ENCODE data around the gene ZBTB20. TPM values are rescaled to one million over a fixed set of nuclear protein-coding genes. Genes with fewer than 3 reads are reported as not detected.

Gene ZBTB20
- total and polyA plus RNA-seq, 2 donors (not counting 1 experiment from before 2014, with no cell fraction given): 4.0 to 123 TPM

- no peaks in the 10 kb centered on the region for H3K79me2 ChIP-seq (ENCODE audit: control insufficient read depth, insufficient read depth, low read length)
- peaks cover 3% of the 10 kb centered on the region for H3K4me1 Mint-ChIP-seq
- POLR2A ChIA-PET: no interaction called here
- H3K27me3 Mint-ChIP-seq: no peaks in the 10 kb centered on the region
- no peaks in the 10 kb centered on the region for H3K9me3 Mint-ChIP-seq (ENCODE audit: insufficient read depth)
- intact Hi-C loops (cut with micrococcal nuclease): no loop called here
- no peak overlapping the region for H2AFZ ChIP-seq (ENCODE audit: insufficient read depth, low read depth, low read length, poor library complexity, severe bottlenecking)
- H3K9me3 ChIP-seq (ENCODE audit: control extremely low read depth in 1 of 3, control insufficient read depth in 2 of 3, insufficient read depth in 1 of 3, low read length in 2 of 3): no peaks in the 10 kb centered on the region
- H3K36me3 ChIP-seq (replicated peaks in 1 of 2; ENCODE audit: control extremely low read depth in 1 of 2, control insufficient read depth in 1 of 2, extremely low read depth in 1 of 2, insufficient read depth in 2 of 2, low read length in 1 of 2): no peaks in the 10 kb centered on the region
- no peak overlapping the region for H3K27ac Mint-ChIP-seq
- H3K9ac ChIP-seq (ENCODE audit: low read length): no peak overlapping the region
- DNase-seq: no peak
- peaks cover 6% of the 10 kb centered on the region for H4K20me1 ChIP-seq (ENCODE audit: control insufficient read depth, insufficient read depth, low read length, poor library complexity, severe bottlenecking)
- ATAC-seq (ENCODE audit: low read depth): no peak
- H3K4me3 Mint-ChIP-seq: no peak overlapping the region
- no peak overlapping the region for H3K4me2 ChIP-seq (replicated peaks; ENCODE audit: low read depth, low read length, poor library complexity, severe bottlenecking)
- CTCF ChIA-PET: no interaction called here
- H3K27me3 ChIP-seq (replicated peaks in 1 of 4; ENCODE audit: control extremely low read depth in 1 of 4, control insufficient read depth in 3 of 4, insufficient read depth in 4 of 4, low read length in 3 of 4): no peaks in the 10 kb centered on the region
- H3K4me3 ChIP-seq (ENCODE audit: control extremely low read depth in 1 of 5, extremely low read depth in 1 of 5, insufficient read depth in 1 of 5, low read depth in 2 of 5, low read length in 4 of 5): no peak overlapping the region
- H3K27ac ChIP-seq (ENCODE audit: low read length in 2 of 2): no peak overlapping the region
- TF ChIP-seq EZH2 (IDR thresholded peaks at IDR 0.05; ENCODE audit: borderline replicate concordance, insufficient read depth, low read depth, low read length, poor library complexity, severe bottlenecking) (no peak), CTCF (IDR thresholded peaks at IDR 0.05) (no peak)
- no CpG with 5 or more reads among the region's 8 CpGs for WGBS (ENCODE audit: insufficient coverage)
- H3K4me1 ChIP-seq (ENCODE audit: control insufficient read depth in 2 of 2, insufficient read depth in 2 of 2, low read length in 2 of 2): no peaks in the 10 kb centered on the region
These were observed 262.7 kb downstream of the ZBTB20 start for GRCh38 chr3:114884213-114884923.

GRCh38 chr3:114880078-114880477 is 267.0 kb downstream of the ZBTB20 start:
- intact Hi-C loops (cut with micrococcal nuclease): no loop called here

More at GRCh38 chr3:114880078-114880477, 267.0 kb downstream of the ZBTB20 start:
- Histone ChIP-seq H3K27ac (ENCODE audit: low read length in 2 of 2) (no peak overlapping the region), H3K9me3 (ENCODE audit: control extremely low read depth in 1 of 3, control insufficient read depth in 2 of 3, insufficient read depth in 1 of 3, low read length in 2 of 3) (no peaks in the 10 kb centered on the region), H3K9ac (ENCODE audit: low read length) (no peak overlapping the region), H3K79me2 (ENCODE audit: control insufficient read depth, insufficient read depth, low read length) (no peaks in the 10 kb centered on the region), H3K4me1 (ENCODE audit: control insufficient read depth in 2 of 2, insufficient read depth in 2 of 2, low read length in 2 of 2) (no peaks in the 10 kb centered on the region), H2AFZ (ENCODE audit: insufficient read depth, low read depth, low read length, poor library complexity, severe bottlenecking) (no peak overlapping the region), H3K4me3 (ENCODE audit: control extremely low read depth in 1 of 5, extremely low read depth in 1 of 5, insufficient read depth in 1 of 5, low read depth in 2 of 5, low read length in 4 of 5) (no peak overlapping the region), H4K20me1 (ENCODE audit: control insufficient read depth, insufficient read depth, low read length, poor library complexity, severe bottlenecking) (no peaks in the 10 kb centered on the region), H3K27me3 (replicated peaks in 1 of 4; ENCODE audit: control extremely low read depth in 1 of 4, control insufficient read depth in 3 of 4, insufficient read depth in 4 of 4, low read length in 3 of 4) (no peaks in the 10 kb centered on the region), H3K36me3 (replicated peaks in 1 of 2; ENCODE audit: control extremely low read depth in 1 of 2, control insufficient read depth in 1 of 2, extremely low read depth in 1 of 2, insufficient read depth in 2 of 2, low read length in 1 of 2) (peaks cover 0 to 2% of the 10 kb centered on the region in 2 experiments), H3K4me2 (replicated peaks; ENCODE audit: low read depth, low read length, poor library complexity, severe bottlenecking) (no peak overlapping the region)
- no peak overlapping the region for H3K4me3 Mint-ChIP-seq
- no peaks in the 10 kb centered on the region for H3K27me3 Mint-ChIP-seq
- CTCF ChIA-PET: no interaction called here
- DNase-seq (no peak), ATAC-seq (ENCODE audit: low read depth) (no peak)
- H3K9me3 Mint-ChIP-seq (ENCODE audit: insufficient read depth): no peaks in the 10 kb centered on the region
- no peak overlapping the region for H3K27ac Mint-ChIP-seq
- POLR2A ChIA-PET: no interaction called here
- WGBS (ENCODE audit: insufficient coverage): 100% methylated on average over 2 of the region's 4 CpGs
- peaks cover 2% of the 10 kb centered on the region for H3K4me1 Mint-ChIP-seq
- TF ChIP-seq CTCF (IDR thresholded peaks at IDR 0.05) (no peak), EZH2 (IDR thresholded peaks at IDR 0.05; ENCODE audit: borderline replicate concordance, insufficient read depth, low read depth, low read length, poor library complexity, severe bottlenecking) (no peak)

All from B cell (primary cell).